ENCODE results near the gene PEX6. TPM values are rescaled to one million over a fixed set of nuclear protein-coding genes. Genes with fewer than 3 reads are reported as not detected.

PEX6 gene
- polyA plus RNA-seq, 1 donor (not counting 4 experiments of a cell fraction or from before 2014, with no cell fraction given): 5.6 TPM

GRCh38 chr6:42962096-42962495 is 16.9 kb downstream of the PEX6 start:
- no peak overlapping the region for H3K4me2 ChIP-seq (ENCODE audit: control insufficient read depth, extremely low read depth, insufficient read depth, low read depth, low read length)
- H3K4me3 ChIP-seq (ENCODE audit: control insufficient read depth in 2 of 3, extremely low read depth in 1 of 3, insufficient read depth in 2 of 3, low read depth in 1 of 3, low read length in 3 of 3): no peak overlapping the region
- peaks cover 9% of the 10 kb centered on the region for H3K4me1 ChIP-seq (ENCODE audit: control insufficient read depth, extremely low read depth, insufficient read depth, low read length)
- no peaks in the 10 kb centered on the region for H3K9me1 ChIP-seq (ENCODE audit: control insufficient read depth, extremely low read depth, insufficient read depth, low read length)
- peaks cover 7 to 16% of the 10 kb centered on the region in 2 experiments for H3K36me3 ChIP-seq (ENCODE audit: control insufficient read depth in 2 of 2, extremely low read depth in 1 of 2, insufficient read depth in 2 of 2, low read length in 2 of 2)
- no peak overlapping the region for H3K27ac ChIP-seq (ENCODE audit: control insufficient read depth, insufficient read depth, low read length)
- dilution Hi-C loops (cut with MboI; ENCODE audit: extremely low pct_ligation_motif_present, low sequenced_read_pairs): no loop called here
- no peaks in the 10 kb centered on the region for H3K79me2 ChIP-seq (ENCODE audit: control insufficient read depth, insufficient read depth, low read length)
- H3K27me3 ChIP-seq (ENCODE audit: control insufficient read depth, extremely low read depth, insufficient read depth, low read length): no peaks in the 10 kb centered on the region
- H3K9me3 ChIP-seq (ENCODE audit: control insufficient read depth, low read depth, low read length): no peaks in the 10 kb centered on the region
- no peaks in the 10 kb centered on the region for H4K20me1 ChIP-seq (ENCODE audit: control insufficient read depth, extremely low read depth, insufficient read depth, low read length)
- TF ChIP-seq CTCF (optimal IDR thresholded peaks at IDR 0.05 in 1 of 3, IDR thresholded peaks at IDR 0.05 in 1 of 3, conservative IDR thresholded peaks at IDR 0.05 in 1 of 3; ENCODE audit: extremely low read depth in 1 of 3, insufficient read depth in 2 of 3, low read length in 3 of 3): no peak
- no peak for TF ChIP-seq EZH2 (IDR thresholded peaks at IDR 0.05; ENCODE audit: low read length)
- no peak overlapping the region for H2AFZ ChIP-seq (ENCODE audit: control insufficient read depth, low read length)
- FAIRE-seq (no peak), DNase-seq (ENCODE audit: low read depth, low spot score) (no peak)
- no peak overlapping the region for H3K9ac ChIP-seq (ENCODE audit: control insufficient read depth, extremely low read depth, insufficient read depth, low read length)

- peak overlapping the region; percentile 34 for H3K9ac ChIP-seq (ENCODE audit: control insufficient read depth, extremely low read depth, insufficient read depth, low read length)
- no peak for DNase-seq (ENCODE audit: low read depth, low spot score)
Measured at GRCh38 chr6:42961020-42961470, 17.9 kb downstream of the PEX6 start.

More at GRCh38 chr6:42961020-42961470, 17.9 kb downstream of the PEX6 start:
- Histone ChIP-seq H3K4me1 (ENCODE audit: control insufficient read depth, extremely low read depth, insufficient read depth, low read length) (peaks cover 9% of the 10 kb centered on the region), H3K9me3 (ENCODE audit: control insufficient read depth, low read depth, low read length) (no peaks in the 10 kb centered on the region), H2AFZ (ENCODE audit: control insufficient read depth, low read length) (peak overlapping the region; percentile 69), H4K20me1 (ENCODE audit: control insufficient read depth, extremely low read depth, insufficient read depth, low read length) (no peaks in the 10 kb centered on the region), H3K27me3 (ENCODE audit: control insufficient read depth, extremely low read depth, insufficient read depth, low read length) (no peaks in the 10 kb centered on the region), H3K79me2 (ENCODE audit: control insufficient read depth, insufficient read depth, low read length) (no peaks in the 10 kb centered on the region), H3K4me2 (ENCODE audit: control insufficient read depth, extremely low read depth, insufficient read depth, low read depth, low read length) (peak overlapping the region; percentile 89), H3K4me3 (ENCODE audit: control insufficient read depth in 2 of 3, extremely low read depth in 1 of 3, insufficient read depth in 2 of 3, low read depth in 1 of 3, low read length in 3 of 3) (peak overlapping the region; percentile 35 to 69 (median 62)), H3K36me3 (ENCODE audit: control insufficient read depth in 2 of 2, extremely low read depth in 1 of 2, insufficient read depth in 2 of 2, low read length in 2 of 2) (peaks cover 4 to 12% of the 10 kb centered on the region in 2 experiments), H3K9me1 (ENCODE audit: control insufficient read depth, extremely low read depth, insufficient read depth, low read length) (no peaks in the 10 kb centered on the region), H3K27ac (ENCODE audit: control insufficient read depth, insufficient read depth, low read length) (no peak overlapping the region)
- dilution Hi-C loops (cut with MboI; ENCODE audit: extremely low pct_ligation_motif_present, low sequenced_read_pairs): no loop called here
- no peak for FAIRE-seq
- TF ChIP-seq CTCF (optimal IDR thresholded peaks at IDR 0.05 in 1 of 3, IDR thresholded peaks at IDR 0.05 in 1 of 3, conservative IDR thresholded peaks at IDR 0.05 in 1 of 3; ENCODE audit: extremely low read depth in 1 of 3, insufficient read depth in 2 of 3, low read length in 3 of 3) (no peak), EZH2 (IDR thresholded peaks at IDR 0.05; ENCODE audit: low read length) (no peak)

Data from keratinocyte (primary cell).